H1 (cell line): ENCODE data around the gene EGLN3. TPM values are rescaled to one million over a fixed set of nuclear protein-coding genes. Genes with fewer than 3 reads are reported as not detected.

Experiments
- ASH2L ChIP-seq: fragments of 200-600, 300-600 bp; sonication (generic); IDR thresholded peaks from one replicate; pipeline ENCODE4 v1.7.1; 2017; ENCODE audit warnings: low read length
- BACH1 ChIP-seq: IDR thresholded peaks from 2 replicates; pipeline ENCODE4 v1.6.1; 2012; ENCODE audit warnings: low read length, improper control_type of control experiment
- CHD1 ChIP-seq: IDR thresholded peaks from 2 replicates; pipeline ENCODE4 v1.6.1; 2012; ENCODE audit warnings: low read depth, low read length, improper control_type of control experiment
- CTBP2 ChIP-seq: IDR thresholded peaks from 2 replicates; pipeline ENCODE4 v1.7.0; 2011; ENCODE audit warnings: borderline replicate concordance, mild to moderate bottlenecking, moderate library complexity, mixed read lengths, low read length; ENCODE audit not compliant: insufficient read depth, insufficient read length
- NANOG ChIP-seq: IDR thresholded peaks from 2 replicates; pipeline ENCODE4 v1.6.1; 2011; ENCODE audit warnings: low read length, low read depth, mild to moderate bottlenecking, inconsistent platforms; ENCODE audit not compliant: insufficient read depth, poor library complexity, severe bottlenecking
- SAP30 ChIP-seq: fragments of 300-600 bp; sonication (generic); IDR thresholded peaks from 2 replicates; pipeline ENCODE4 v1.7.1; 2012; ENCODE audit warnings: low read length, moderate library complexity, mild to moderate bottlenecking, inconsistent platforms; ENCODE audit not compliant: insufficient read depth, insufficient replicate concordance
- polyA plus RNA-seq, 7 experiments: library from polyadenylated mRNA; depleted of rRNA in 3 of 7; stranded (reverse) in 5 of 7; unstranded in 2 of 7; fragments of >200 nt in 5 of 7; fragments of 200-250 nt in 2 of 7; gene quantifications; 1 replicate in 5 of 7; 2 replicates in 1 of 7; 4 replicates in 1 of 7; pipeline versions ENCODE4 v1.2.1 to v1.2.3, GENCODE V29; 2011 to 2013; ENCODE audit warnings: missing spikeins in 2 of 7, mixed read lengths in 2 of 7
- total RNA-seq: library from RNA; stranded (reverse); fragmentation: NEBNext Ultra II Directional; extraction: Animal tissue kit (Norgen Biotek cat#: 25700); gene quantifications from 2 replicates; pipeline ENCODE4 v1.2.1, GENCODE V29; 2021

Gene EGLN3
- total and polyA plus RNA-seq, 2 of the 8 experiments (the other 6 are each of a cell fraction or from before 2014, with no cell fraction given) = 10.6 to 27.3 TPM

GRCh38 chr14:33958605-33959226 is 7.8 kb upstream of the EGLN3 start (continued):
- TF ChIP-seq CHD1 (no peak), BACH1 (no peak), SAP30 (no peak), ASH2L (no peak), CTBP2 (no peak), NANOG (no peak)
- TF ChIP-seq, all 59 proteins: peak for 0
